ENCODE measurements around the gene KRT20.
"Not testable (repeated sequence)": the region's sequence is repeated elsewhere in the genome, so short reads cannot be mapped to it uniquely, and the experiment has no call there.

KRT20 gene

GRCh38 chr17:40895106-40895730 is 10.2 kb upstream of the KRT20 start:
- no peak for DNase-seq

GRCh38 chr17:40888196-40888720 is 3.2 kb upstream of the KRT20 start:
- no peak for DNase-seq

GRCh38 chr17:40886090-40886489 is 1.0 kb upstream of the KRT20 start:
- no peak for DNase-seq

- no peak for DNase-seq
These were observed 1.3 kb downstream of the KRT20 start for GRCh38 chr17:40883626-40884334.

- DNase-seq: no peak
These were observed 2.0 kb downstream of the KRT20 start for GRCh38 chr17:40883031-40883430.

- no peak for DNase-seq
These were observed 6.0 kb downstream of the KRT20 start for GRCh38 chr17:40879026-40879425.

- DNase-seq: no peak
These were observed 7.0 kb downstream of the KRT20 start for GRCh38 chr17:40878044-40878443.

GRCh38 chr17:40873801-40874200 is 11.2 kb downstream of the KRT20 start:
- no peak for DNase-seq

GRCh38 chr17:40873255-40873654 is 11.8 kb downstream of the KRT20 start:
- no peak for DNase-seq

- DNase-seq: no peak
These were observed 12.6 kb downstream of the KRT20 start for GRCh38 chr17:40872416-40872815.

GRCh38 chr17:40871316-40871715 is 13.7 kb downstream of the KRT20 start:
- DNase-seq: no peak

GRCh38 chr17:40870136-40870535 is 14.9 kb downstream of the KRT20 start:
- DNase-seq: no peak

GRCh38 chr17:40866838-40867237 is 18.2 kb downstream of the KRT20 start, which contains the start of gene KRT12:
KRT12 (minus strand) TSS chr17:40867223; CDS start chr17:40867186, 37 bp downstream.
- no peak for DNase-seq

- DNase-seq: no peak
These were observed 20.2 kb downstream of the KRT20 start for GRCh38 chr17:40864661-40865390.

- no peak for DNase-seq
These were observed 21.9 kb downstream of the KRT20 start for GRCh38 chr17:40862985-40863733.

GRCh38 chr17:40859536-40859935 is 25.5 kb downstream of the KRT20 start:
- DNase-seq: no peak

- DNase-seq: not testable (repeated sequence)
These were observed 26.4 kb downstream of the KRT20 start for GRCh38 chr17:40858667-40859066.

GRCh38 chr17:40857535-40857934 is 27.5 kb downstream of the KRT20 start:
- no peak for DNase-seq

GRCh38 chr17:40854175-40854814 is 30.7 kb downstream of the KRT20 start:
- DNase-seq: no peak

- DNase-seq: no peak
These were observed 32.7 kb downstream of the KRT20 start for GRCh38 chr17:40852364-40852763.

- DNase-seq: no peak
These were observed 34.6 kb downstream of the KRT20 start for GRCh38 chr17:40850293-40850972.

- DNase-seq: no peak
These were observed 35.3 kb downstream of the KRT20 start for GRCh38 chr17:40849723-40850122.
